ENCODE results near the gene CNTRL. TPM values are rescaled to one million over a fixed set of nuclear protein-coding genes. Genes with fewer than 3 reads are reported as not detected.
A peak's percentile ranks its signal among the peaks of the same experiment; 100 is the strongest.

The CNTRL gene
- polyA plus RNA-seq, 1 donor = 43.6 TPM

DNA sequence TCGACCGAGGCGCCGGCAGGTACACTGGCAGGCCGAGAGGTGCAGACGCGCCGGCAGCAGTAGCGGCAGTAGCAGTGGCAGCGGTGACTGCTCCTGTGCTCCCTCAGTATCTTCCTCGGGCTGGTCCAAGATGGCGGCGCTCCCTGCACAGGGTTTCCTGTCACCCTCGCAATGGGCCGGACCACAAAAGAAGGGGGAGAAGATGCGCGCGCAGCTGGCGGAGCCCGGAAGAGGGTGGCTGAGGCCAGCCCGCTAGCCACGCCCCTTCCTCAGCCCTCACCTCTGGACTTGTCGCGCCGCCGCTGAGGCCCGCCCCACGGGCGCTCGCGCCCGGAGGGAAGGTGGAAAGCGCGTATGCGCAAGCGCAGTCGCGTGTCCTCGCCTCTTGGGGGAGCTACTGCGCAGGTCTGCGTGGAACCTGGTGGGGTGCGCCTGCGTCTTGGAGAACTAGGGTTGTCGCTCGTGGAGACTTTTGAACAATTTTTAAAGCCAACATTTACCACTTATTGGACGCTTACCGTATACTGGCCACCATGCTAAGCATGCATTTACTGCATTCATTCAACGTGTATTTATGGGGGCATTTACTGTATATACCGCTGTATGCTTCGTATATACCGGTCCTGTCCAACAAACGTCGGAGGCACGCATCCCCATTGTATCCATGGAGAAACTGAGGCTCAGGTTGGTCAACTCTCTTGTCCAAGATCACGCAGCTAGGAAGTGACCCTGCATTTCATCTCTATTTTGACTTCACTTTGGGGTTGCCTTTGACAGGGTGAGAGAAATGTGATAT, 127.2 kb downstream of the CNTRL start, which contains the start of gene RAB14:
Gene RAB14 (minus strand): TSS at position 132 of the 796 bp plus-strand sequence. CDS start 8,457 bp downstream, outside the sequence.
- DNase-seq = peak; percentile 99

DNA sequence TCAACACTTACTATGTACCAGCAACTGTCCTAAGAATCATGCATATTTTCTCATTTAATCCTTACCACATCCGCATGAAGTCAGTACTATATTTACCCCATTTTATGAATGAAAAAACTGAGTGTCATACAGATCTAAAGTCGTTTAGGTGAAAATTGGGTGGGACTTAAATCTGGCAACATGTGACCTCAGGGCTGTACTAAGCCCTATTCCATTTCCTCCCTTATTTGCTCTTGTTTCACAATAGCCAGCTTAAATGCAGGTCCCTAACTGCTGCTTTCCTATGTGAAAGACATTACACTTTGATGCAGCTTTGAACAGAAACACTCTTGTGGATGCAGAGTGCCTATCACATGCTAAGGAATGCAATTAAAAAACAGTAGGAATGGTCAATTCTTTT, 129.4 kb downstream of the CNTRL start:
- DNase-seq = no peak

DNA sequence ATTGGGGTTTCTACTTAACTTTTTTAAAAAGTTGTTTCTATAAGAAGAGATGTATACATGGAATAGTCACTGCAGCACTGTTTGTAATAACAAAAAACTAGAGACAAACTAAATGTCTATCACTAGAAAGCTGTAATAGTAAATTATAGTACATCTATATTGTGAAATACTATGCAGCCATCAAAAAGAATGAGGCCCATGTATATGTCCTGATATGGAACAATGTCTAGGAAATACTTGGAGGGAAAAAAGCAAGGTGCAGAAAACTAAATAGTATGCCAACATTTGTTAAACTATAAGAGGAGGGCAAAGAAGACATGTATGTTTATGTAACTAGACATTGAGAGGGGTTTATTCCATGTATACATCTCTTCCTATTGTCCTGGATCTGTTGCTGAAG, 129.9 kb downstream of the CNTRL start:
- no peak for DNase-seq

DNA sequence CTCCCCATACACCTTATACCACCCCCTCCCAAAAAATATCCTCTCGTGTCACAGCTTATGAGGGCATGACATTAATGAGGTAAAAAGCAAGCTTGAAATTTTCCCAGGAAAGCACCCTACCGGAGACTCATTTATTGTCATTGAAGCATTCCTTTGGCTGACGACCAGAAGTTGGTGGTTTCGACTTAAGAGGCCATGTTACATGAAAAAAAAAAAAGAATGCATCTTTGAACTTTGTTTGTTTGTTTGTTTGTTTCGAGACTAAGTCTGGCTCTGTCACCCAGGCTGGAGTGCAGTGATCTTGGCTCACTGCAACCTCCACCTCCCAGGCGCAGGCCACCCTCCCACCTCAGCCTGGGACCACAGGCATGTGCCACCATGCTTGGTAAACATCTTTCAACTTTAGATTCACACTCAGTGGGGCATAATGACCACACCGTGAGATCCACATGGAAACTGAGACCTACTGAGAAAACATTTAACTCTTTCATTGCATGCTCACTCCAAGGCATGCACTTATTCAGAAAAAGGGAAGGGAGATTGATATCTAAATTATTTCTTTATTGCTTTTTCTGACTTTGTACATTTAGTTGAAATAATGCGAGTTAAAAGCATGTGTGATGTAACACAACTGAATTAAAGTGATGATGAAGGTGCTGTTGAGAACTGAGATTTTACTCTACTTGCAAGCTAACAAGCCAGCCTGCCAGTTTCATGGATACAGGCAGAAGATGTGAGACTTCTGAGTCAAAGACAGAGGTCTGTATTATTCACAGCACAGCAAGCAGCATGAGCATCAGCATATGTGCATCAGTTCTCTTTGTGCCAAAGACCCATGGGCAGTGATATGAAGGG, 132.0 kb downstream of the CNTRL start:
- DNase-seq = no peak

DNA sequence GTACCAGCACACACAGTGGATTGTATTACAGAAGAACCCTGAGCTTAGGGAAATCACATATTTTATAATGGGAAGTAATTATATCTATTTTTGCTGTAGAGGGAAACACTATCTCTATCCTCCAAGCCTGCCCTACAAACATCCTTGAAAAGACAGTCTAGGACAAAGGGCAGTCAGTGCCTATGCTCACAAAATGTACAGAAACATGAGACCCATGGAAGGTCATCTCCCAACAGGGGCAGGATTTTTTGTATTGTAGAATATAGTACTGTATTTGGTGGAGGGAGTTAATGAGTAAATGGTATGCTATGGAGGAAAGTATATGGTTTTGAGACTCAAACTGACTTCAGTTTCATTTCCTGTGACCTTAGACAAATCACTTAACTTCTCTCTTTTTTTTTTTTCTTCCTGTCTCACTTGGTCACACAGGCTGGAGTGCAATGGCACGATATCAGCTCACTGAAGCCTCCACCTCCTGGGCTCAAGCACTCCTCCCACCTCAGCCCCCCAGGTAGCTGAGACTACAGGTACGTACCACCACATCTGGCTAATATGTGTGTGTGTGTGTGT, 132.7 kb downstream of the CNTRL start:
- no peak for DNase-seq

GRCh38 chr9:121210536-121210935, 135.8 kb downstream of the CNTRL start:
- no peak for DNase-seq

DNA sequence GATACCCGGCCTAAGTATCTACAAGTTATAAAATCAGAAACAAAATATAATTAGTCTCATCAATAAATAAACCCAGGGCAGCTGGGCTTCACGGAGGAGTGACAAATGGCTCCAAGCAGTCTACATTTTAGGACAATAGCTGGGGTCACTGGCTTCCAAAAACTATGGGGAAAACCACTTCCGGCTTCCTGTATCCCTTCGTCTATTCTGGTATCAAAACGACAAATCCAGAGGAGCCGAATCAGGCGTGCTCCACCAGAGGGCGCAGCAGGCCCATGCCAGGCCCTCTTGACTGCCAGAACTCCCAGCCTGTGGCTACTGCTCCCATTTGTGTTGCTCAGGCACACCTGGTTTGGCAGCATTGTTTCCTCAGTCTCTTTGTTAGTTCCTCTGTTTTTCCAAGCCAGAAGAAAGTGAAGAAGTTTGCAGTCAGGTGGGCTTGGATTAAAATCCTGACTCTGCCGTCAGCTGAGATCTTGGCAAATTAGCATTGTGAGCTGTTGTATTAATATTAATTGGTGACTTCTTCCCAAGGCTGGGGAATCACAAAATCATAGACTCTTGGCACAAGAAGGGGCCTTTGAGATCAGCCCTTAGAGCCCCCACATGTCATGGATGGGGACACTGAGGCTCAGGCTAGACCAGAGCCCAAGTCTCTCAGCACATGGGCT, 138.5 kb downstream of the CNTRL start:
- peak; percentile 86 for DNase-seq

GRCh38 chr9:121214005-121214404, 139.2 kb downstream of the CNTRL start:
- no peak for DNase-seq

DNA sequence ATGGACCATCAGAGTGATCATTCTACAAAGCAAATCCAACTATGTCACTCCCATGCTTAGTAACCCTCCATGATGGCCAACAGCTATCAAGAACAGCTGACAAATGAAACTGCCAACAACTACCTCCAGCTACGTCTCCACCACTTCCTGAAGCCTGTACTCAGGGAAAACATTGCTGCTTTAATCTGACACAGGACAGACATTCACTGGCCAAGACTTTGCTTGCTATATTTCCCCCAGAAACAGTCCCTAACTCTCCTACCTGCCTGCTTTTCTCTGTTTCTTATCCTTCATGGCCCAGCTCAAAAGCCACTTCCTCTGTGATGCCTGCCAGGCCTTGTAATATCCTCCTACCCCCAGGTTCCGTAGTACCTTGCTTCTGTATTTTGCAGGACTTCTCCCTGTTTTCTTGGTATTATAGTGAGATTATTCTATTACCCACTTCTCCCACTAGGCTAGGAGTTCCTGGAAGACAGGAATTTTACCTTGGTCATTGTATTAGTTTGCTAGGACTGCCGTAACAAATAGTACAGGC, 141.6 kb downstream of the CNTRL start:
- DNase-seq = no peak

GRCh38 chr9:121217609-121218292, 143.0 kb downstream of the CNTRL start:
- no peak for DNase-seq

DNA sequence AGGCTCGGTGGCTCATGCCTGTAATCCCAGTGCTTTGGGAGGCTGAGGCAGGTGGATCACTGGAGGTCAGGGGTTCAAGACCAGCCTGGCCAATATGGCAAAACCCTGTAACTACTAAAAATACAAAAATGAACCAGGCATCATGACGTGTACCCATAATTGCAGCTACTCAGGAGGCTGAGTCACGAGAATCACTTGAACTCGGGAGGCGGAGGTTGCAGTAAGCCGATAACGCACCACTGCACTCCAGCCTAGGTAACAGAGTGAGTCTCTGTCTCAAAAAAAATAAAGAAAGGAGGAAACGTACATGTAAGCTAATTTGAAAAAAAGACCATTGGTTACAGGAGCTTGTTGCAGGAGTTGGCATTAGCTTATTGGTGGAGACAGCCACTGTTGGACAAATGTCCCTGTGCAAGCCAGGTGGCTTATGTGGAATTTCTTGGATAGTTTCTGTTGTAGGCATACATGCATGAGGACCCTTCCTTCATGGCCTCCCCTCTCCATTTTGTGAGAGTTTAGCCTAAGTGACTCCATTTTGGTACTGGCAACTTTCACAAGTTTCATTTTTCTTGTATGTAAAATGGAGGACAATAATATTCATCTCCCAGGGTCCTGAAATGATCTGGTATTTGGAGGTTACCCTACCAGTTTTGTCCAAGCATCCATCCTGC, 143.7 kb downstream of the CNTRL start:
- DNase-seq = no peak

- no peak for DNase-seq
Observed at GRCh38 chr9:121219530-121219929, 144.8 kb downstream of the CNTRL start.

DNA sequence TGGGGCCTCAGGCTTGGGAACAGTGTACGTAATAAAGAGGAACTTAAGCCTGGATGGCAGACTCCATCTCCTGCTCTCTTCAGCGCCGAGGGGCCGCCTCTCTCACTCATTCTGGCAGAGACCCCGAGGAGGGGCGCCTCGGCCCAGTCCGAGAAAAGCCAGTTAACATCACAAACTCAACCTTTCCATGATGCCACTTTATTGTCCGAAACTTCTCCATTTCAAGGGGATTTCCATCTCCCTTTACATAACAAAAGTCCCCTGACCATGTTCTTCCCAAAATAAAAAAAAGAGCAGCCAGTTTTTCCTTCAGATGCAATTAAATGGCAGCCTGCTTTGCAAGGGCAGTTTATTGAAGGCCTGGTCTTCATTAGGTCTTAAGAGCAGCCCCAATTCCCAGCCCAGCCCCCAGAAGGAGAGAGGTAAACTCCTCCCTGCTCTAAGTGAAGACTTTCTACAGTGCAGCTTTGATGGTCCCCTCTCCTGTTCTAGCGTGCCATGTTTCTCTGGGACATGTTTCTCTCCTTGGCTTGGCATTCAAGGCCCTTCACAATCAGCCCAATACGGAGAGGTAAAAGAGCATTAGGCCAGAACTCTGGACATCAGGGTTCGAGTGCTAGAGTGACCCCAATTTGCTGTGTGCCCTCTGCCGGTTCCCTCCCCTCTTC, 146.4 kb downstream of the CNTRL start:
- no peak for DNase-seq

DNA sequence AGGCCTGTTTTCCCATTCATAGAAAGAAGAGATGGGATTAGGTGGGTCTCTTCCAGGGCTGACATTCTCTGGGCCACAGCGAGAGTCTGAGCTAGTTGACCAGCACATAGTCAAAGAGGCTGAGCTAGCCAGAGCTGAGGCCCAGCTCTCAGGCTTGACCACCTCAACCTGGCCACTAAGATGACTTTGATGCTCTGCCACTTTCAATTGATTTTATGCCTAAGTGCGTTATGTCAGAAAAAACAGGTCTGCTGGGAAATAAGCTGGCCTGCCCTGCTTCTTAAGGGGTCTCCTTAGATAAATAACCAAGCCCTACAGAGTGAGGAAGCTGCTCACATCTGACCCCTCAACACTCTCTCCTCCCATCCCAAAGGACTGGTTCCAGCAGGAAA, 146.9 kb downstream of the CNTRL start:
- no peak for DNase-seq

DNA sequence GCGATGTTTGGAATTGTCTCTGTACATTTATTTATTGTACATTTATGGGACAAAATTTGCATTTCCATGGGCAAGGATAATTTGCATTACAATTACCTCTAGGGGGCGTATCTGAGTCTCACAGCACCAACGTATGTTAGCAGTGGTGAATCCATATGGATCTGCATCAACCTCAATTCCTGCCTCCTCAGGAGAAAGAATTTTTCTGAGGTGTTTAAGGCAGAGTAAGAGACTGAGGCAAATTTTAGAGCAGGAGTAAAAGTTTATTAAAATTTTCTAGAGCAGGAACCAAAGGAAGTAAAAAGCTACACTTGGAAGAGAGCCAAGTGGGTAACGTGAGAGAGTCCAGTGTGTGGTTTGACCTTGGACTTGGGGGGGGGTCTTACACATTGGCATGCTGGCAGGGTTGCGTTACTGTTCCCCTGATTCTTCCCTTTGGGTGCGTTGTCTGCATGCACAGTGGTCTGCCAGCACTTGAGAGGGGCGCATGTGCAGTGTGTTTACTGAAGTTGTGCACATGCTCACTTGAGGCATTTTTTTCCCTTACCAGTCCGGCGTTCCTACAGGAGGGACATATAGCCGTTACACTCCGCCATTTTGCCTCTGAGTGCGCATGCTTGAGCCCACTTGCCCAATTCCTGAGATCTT, 147.9 kb downstream of the CNTRL start:
- DNase-seq = no peak

DNA sequence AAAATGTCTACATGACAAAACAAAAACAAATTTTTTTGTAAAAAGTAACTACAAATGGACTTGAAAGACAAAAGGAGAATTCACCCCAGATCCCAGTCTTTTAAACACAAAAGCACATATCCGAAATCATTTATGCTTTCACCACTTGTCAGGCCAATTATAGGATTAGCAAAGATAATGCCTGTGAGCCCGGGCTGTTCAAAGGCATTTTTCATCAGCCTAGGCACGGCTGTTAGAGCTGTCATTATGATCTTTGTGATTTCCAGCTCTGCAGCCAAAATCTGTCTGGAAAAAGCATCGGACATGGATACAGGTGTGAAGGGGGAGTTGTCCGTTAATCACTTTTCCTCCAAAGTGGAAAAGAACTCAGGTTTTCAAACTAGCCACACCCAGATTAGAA, 150.5 kb downstream of the CNTRL start:
- no peak for DNase-seq

DNA sequence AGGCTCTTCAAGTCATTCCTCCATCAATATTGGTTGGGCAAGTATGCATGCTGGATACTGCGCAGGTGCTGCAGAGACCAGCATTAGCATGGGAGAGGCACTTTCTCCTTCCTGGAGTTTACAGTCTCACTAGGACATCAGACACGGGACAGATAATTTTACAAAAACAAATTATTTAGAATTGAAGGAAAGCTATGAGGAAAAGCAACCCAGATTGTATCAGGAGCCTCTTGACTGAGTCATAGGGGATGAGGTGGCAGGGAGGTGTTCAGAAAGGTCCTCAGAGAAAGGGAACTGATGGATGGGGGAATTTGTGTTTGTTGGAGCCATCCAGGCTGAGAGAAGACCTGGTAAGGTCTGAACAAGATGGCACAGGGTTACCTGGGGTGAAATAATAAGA, 151.4 kb downstream of the CNTRL start:
- DNase-seq = no peak
